GM21390 (cell line): ENCODE results near the gene SNRPB.

ENCODE experiments used
- ATAC-seq: cut with Tn5 transposase; IDR thresholded peaks from one replicate; pipeline ENCODE4 v1.9.1; 2021; ENCODE audit not compliant: unreplicated experiment

The SNRPB gene

DNA sequence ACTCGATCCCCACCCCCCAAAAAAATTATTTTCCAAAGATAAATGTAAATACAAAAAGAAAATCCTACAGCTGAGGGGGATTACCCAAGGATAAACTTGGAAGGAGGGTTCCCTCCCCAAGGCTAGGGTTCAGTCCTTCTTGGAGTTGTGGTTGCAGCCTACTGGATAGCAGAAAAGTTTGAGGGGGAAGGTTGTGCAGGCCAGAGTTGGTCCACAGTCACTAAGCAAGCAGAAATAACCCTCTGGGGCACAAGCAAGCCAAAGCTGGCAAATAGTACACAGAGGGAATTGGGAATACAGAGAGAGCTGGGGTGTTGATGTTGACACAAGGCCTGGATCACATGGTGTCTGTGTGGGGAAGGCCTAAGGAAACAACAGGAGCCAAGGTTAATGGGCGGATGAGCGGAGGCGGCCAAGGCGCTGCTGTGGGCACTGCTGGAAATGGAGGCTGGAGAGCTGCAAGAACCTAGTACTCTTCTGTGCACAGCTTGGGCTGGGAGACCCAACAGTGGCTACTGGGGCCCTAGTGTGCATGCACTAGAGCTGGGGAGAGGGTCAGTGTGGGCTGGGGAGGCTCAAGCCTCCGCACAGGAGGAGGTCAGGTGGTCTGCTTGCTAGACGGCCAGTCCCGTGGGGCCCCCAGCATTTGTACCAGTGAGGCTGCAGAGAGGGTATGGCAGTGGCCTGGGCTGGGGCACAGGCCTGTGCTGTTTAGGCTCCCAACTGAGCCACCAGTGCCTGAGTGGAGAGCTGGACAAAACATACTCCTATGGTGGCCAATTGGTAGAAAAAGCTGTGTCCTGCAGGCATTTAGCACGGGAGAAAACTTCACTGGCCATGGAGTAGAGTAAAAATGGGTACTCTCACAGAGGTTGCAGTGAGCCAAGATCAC is 5.5 kb upstream of the SNRPB start:
- ATAC-seq: no peak

DNA sequence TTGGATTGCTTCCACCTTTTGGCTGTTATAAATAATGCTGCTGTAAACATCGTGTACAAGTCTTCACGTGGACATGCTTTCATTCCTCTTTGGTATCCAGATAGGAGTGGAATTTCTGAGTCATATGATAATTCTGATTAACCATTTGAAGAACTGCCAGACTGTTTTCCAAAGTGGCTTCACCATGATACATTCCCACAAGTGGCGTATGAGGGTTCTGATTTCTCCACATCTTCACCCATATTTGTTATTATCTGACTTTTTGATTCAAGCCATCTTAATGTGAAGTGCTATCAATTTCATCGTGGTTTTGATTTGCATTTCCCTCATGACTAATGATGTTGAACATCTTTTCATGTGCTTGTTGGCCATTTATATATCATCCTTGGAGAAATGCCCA is 2.9 kb upstream of the SNRPB start:
- ATAC-seq: no peak

GRCh38 chr20:2469991-2470422 is 582 bp downstream of the SNRPB start:
- peak; percentile 34 for ATAC-seq

GRCh38 chr20:2468581-2469407 is 1.8 kb downstream of the SNRPB start:
- ATAC-seq: no peak

GRCh38 chr20:2467412-2467811 is 3.2 kb downstream of the SNRPB start:
- ATAC-seq: no peak

DNA sequence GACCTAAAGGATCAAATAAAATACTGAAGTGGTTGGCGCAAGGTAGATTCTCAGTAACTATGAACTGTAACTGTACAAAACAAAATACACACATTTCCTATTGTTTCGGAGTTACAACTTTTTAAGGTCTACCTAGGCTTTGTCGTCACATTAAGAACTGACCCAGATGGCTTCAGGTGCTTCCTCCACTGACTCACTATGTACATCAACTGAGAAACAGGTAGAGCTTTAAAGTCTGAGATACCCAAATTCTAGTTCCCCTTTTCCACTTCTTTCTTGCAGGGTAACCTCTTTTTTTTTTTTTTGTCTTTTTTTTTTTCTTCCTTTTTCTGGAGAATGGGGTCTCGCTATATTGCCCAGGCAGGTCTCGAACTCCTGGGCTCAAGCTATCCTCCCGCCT is 5.5 kb downstream of the SNRPB start:
- ATAC-seq: no peak

- ATAC-seq: no peak
Observed at GRCh38 chr20:2463616-2464365, 6.8 kb downstream of the SNRPB start.

GRCh38 chr20:2462484-2462883 is 8.1 kb downstream of the SNRPB start:
- no peak for ATAC-seq

DNA sequence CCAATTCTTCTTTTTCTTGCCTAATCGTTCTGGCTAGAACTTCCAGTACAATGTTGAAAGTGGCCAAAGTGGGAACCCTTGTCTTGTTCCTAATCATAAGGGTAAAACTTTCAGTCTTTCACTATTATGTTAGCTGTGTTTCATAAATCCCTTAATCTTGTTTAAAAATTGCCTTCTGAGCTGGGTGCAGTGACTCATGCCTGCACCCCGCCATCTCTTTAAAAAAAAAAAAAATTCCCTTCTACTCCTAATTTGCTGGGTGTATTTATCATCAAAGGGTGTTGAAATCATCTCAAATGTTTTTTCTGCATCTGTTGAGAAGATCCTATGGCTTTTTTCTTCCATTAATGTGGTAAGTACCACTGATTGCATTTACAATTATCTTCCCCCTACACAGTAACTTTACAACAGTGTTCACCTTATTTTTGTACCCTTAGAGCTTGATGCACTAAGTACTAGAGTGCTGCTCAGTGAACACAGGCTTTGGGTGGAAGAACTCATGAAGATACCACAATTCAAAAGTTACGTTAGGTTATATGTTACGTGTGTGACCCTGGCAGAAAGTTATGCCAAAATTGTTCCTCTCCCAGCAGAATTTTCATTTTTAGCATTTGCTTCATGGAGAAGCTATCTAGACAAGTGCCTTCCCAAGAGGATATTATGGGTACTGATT is 9.7 kb downstream of the SNRPB start:
- ATAC-seq: no peak

GRCh38 chr20:2459981-2460751 is 10.4 kb downstream of the SNRPB start:
- no peak for ATAC-seq

DNA sequence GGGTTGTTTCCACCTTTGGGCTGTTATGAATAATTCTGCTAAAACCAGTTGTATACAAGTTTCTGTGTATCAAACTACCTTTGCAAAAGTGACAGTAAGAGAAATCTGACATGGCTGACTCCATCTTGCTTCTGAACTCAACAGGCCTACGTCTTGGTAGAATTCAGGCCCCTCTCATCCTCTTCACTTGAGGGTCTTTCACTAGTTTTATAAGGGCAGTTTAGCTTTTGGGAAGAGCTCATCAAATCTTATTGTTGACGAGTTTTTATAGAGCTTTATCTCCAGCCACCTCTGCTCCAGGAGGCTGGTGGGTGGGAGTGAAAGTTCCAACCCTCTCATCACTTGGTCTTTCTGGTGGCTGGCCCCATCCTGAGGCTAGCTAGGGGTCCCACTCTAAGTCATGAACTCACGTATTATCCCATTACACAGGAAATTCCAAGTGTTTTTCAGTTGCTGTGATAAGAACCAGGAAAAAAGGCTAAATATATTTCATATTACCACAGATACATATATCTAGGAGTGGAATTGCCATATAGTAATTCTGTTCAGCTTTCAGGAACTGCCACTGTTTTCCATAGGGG is 11.6 kb downstream of the SNRPB start:
- no peak for ATAC-seq

DNA sequence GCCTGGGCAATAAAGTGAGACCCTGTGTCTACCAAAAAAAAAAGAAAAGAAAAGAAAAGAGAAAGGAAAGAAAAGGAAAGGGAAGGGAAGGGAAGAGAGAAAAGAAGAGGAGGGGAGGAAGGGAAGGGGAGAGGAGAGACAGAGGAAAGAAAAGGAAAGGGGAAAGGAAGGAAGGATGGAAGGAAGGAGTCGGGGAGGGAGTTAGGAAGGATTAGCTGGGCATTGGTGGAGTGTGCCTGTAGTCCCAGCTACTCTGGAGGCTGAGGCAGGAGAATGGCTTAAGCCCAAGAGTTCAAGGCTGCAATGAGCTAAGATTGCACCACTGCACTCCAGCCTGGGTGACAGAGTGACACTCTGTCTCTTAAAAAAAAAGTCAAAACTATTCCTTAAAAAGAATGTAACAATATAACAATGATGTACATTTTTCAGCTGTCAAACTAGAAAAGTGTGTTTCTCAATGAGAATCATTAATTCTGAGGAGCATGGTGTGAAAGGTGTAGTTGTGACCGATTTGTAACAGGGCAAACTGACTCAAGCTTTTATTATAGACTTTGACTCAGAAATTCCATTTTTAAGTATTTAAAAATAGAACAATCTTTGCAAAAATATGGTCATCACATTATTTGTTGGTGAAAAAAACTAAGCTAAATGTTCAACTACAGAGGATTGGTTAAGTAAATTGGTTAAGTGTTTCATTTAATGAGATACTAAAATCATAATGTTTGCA is 14.7 kb downstream of the SNRPB start:
- ATAC-seq: no peak

GRCh38 chr20:2453792-2454191 is 16.8 kb downstream of the SNRPB start:
- no peak for ATAC-seq

- no peak for ATAC-seq
Observed at GRCh38 chr20:2451939-2452732, 18.5 kb downstream of the SNRPB start.

DNA sequence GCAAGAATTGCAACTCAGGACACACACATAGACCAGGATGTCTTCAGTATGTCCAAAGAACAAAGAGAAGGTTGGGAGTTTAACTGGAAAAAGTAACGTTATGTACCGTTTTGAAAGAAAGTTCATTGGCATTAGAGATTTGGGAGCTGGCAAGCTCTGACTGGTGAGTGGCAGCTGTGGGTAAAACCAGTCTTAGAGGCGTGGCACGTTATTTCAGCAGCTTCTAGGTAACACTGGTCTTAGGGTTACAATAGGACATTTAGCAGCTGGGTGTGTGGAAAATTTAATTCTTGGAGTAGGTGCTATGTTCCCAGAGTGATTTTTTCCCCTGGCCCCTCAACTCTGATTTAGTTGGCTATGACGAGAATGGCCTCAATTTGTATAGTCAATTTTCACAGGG is 19.2 kb downstream of the SNRPB start:
- ATAC-seq: no peak

DNA sequence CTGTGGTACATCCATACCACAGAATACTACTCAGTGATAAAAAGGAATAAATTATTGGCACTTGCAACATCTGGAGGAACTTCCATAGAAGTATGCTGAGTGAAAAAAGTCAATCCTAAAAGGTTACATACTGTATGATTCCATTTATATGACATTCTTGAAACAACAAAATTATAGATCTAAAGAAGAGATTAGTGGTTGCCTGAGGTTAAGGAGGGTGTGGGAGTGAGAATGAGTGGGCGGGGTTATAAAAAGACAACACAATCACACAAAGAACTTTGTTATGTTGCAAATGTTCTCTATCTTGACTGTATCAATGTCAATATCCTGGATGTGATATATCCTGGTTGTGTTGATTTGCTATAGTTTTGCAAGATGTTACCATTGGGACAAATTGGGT is 21.2 kb downstream of the SNRPB start:
- no peak for ATAC-seq

GRCh38 chr20:2446845-2447244 is 23.7 kb downstream of the SNRPB start:
- no peak for ATAC-seq

DNA sequence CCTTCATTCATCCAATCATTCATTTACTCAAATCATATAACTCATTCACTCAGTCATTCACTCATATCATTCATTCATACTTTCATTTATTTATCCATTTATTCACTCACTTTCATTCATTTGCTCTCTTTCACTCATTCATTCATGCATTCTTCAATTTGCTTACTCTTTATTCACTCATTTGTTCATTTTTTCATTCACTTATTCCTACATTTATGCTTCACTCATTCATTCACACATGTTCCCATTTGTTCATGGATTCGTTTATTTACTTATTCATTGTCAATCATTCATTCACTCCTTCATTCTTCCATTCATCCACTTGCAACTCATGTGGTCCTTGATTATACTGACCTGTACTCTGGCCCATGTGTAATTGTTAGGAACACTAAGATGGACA is 39.4 kb downstream of the SNRPB start:
- ATAC-seq: no peak
